8988T (cell line): ENCODE data around the gene EIF5.
"Not testable (repeated sequence)": the region's sequence is repeated elsewhere in the genome, so short reads cannot be mapped to it uniquely, and the experiment has no call there.

ENCODE experiments used
- DNase-seq: peaks from one replicate; pipeline ENCODE4 v3.0.0; 2011

EIF5 gene

DNA sequence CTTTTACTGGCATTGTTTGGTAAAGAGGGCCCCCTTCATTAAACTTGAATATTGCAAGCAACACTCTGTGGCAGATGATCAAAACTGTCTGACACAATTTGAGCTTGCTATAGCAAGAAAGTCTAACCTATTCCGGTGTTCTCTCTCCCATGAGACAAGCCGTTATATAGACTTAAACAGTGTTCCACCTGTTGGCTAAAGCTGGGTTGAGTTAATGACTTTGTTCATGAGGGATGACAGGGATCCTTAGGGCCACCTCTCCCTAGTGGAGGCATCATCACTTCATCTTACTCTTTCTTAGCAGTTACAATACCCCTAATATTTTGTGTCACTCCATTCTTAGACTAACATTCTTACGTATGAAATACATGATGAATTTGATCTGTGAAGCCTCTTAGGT is 3.8 kb downstream of the EIF5 start:
- no peak for DNase-seq

DNA sequence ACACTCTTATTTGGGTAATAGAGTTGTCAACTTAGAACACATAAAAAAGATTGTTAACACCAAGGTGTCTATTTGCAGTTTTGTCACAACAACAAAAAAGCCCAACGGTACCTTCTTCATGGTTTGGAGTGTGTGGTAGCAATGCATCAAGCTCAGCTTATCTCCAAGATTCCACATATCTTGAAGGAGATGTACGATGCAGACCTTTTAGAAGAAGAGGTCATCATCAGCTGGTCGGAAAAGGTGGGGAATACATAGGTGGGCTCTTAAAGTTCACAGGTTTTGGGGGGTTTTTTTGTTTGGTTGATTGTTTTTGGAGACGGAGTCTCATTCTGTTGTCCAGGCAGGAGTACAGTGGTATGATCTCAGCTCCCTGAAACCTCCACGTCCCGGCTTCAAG is 5.5 kb downstream of the EIF5 start:
- DNase-seq, result no peak

DNA sequence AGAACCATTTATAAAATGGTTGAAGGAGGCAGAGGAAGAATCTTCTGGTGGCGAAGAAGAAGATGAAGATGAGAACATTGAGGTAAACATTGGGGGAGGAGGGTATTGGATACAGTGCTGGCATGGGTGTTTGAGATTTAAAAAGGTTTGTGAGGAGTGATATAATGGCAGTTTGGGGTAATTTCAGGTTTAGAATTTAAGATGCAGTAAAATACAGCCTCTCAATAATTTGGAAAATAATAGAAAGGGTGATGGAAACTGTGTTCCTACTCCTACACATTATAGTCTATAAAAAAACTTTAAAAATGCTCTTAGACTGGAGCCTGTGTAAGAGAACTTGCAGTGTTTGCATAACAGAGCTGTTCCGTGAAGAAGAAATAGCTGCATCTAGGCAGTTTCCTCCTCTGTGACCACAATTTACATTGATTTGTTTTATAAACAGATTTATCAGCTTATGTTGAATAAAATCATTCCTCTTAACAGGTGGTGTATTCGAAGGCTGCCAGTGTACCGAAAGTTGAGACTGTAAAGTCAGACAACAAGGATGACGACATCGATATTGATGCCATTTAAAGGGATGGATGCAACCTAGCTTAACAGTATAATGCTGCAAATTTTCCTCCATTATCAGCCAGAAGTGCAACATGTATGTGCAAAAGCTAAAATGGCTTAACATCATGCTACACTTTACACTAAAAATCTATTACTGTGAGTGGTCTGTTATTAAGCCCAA is 6.6 kb downstream of the EIF5 start:
- DNase-seq, result no peak

DNA sequence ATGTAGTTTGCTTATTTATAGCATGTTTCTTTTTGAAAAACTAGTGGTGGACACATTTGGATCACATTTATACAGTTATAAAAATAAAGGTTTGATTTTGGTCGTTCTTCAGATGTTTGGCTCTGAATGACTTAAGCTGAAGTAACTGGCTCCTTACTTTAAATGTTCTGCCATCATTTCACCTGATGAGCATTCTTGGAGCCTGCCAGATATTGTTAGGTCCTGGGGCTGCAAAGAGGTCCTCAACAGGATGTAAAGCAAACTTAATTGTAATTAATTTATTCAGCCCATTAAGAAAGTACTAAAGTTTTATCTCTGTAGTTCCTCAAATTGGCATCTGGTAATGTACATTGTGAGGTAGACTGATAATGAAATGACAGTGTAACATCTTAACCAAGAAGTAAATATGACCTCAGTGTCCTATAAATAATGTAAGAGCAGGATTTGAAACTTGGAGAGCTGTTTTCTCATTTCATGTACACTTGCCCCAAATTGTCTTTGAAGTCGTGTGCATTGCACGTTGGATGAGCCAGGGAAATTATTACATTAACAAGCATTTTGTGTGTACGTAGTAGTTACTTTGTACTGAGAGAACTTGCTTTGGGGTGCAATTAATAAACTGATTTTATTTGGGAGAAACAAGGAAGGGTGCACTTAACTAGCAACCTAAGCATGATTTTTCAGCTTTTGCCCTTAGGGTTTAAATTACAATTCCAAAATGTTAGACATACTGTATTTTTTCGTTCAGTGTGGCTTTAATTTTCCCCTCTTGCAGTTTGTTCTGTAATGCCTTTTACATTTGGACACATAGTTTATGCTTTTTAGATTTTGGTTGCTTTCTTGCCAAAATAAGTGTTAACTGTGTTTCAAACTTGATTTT is 7.5 kb downstream of the EIF5 start:
- no peak for DNase-seq

DNA sequence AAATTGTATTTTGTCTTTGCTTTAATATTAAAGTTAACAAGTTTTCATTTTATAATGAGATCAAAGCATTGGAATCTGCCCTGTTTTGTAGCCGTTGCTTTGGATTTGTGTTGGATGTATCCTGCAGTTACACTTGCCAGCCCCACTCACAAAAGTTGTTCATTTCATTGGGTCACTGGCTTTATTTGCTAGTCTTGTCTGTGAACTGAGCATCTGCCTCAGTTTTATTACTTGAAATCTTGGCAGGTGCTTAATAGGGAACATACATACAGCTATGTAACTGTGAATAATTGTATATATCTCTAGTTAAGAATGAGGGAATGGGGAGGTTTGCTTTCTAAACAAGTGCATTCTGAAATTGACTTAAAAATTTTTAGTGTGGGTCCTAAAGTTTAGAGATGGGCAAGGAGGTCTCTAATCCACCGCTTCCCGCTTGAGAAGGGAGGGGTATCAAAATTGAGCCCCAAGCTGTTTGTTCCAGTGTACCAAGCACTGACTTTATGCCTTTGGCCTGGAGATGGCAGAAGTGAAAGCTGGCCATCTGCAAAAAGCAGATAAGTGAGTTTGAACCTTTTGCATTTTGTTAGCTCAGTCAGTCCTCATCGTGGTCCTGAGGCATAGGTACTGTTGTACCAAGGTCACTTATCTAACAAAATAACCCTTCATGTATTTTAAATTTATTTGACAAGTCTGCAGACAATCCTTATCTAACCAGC is 9.3 kb downstream of the EIF5 start:
- DNase-seq, result no peak

DNA sequence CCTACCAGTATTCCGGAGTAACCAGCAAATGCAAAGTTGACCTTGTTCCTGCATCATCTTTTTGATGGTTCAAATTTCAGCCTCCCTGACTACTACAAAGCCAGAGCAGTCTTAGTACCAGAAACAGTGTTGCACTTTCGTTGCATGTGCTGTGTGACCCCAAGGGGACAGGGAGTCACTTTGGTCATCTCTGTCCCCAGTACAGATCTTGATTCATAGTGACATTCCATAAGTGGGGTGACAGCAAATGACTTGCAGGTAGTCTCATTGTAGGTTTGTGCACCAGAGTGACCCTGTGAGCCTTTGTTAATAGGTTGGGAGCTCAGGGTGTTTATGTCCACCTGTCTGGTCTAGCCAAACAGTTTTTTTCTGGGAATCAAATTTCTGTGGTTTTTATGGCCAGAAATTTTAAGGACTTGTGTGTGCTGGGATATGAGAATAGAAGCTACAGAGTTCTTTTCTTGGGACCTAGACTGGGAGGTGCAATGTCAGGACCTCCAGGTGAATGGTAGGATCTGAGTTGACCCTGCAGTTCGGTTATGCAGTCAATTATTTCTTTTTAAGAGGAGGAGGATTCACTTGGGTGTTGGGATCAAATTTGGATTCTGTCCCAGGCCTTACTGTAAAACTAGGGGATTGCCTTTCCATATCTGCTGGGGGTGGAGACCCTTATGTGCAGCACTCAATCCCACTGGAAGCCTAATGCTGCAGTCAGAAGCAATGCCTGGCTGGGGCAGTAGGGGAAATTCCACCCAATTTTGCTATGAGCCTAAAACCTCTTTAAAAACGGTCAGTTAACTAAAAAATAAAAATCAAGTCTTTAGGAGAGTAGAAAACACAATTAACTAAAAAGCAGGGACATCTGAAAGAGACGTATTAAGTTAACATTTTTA is 10.1 kb downstream of the EIF5 start:
- DNase-seq, result no peak

DNA sequence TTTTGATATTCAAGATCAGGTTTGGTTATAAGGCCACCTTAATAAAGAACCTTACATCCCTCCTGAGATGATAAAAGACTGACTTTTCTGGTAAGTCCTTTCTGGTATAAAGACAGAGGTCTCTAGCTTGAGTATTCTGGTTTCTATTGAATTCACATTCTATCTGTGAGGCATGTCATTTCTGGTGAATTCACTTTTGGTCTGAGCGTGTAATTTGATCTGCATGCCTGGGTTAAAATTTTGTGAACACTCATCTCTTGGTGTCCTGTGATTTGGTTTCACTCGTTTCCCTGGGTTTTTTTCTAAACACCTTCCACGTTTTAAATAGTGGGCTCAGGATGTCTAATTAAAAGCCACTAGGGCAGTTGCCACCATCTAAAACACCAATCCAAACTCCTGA is 12.2 kb downstream of the EIF5 start:
- DNase-seq, result no peak

DNA sequence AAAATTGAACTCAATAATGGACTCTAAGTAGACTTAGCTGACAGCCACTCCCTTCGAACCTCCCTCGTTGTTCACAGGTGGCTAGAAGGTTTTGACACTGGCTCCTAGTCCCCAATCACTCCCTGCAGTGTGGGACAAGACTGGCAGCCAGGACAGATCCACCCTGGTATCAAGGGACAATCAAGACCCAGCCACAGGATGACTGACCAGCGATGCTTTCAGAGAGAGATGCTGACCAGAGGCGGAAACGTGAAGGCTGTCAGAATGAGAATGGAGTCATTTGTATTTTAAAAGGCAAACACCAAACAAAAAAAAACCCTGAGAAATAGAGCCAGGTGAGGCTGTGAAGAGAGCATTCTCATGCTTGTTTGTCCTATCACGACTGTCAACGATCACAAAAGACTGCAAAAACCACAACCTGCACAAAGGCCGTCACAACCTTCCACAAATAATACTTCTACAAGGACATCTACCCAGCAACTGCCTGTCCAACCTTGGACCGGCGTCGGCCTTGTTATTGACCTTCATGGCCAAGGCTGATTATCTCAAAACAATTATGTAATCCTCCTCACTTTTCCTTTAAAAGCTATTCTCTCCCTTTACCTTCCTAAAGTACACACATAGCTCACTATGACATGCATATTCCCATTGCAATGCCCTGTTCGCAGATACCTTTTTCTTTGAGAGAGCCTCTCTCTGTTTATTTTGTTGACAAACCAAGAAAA is 13.2 kb downstream of the EIF5 start:
- DNase-seq, result no peak

DNA sequence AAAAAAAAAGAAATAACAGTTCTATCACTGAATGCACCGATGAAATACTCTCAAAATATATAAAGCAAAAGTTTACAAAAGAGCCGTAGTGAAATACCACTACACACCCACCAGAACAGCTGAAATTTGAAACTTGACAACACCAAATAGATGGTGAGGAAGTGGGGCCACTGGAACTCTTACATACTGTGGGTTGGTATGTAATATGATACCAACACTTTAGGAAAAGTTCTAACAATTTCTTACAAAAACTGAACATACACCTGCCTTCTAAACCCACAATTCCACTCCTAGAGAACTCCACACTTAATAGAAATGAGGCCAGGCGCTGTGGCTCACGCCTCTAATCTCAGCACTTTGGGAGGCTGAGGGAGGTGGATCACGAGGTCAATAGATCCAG is 14.1 kb downstream of the EIF5 start:
- DNase-seq, result no peak

DNA sequence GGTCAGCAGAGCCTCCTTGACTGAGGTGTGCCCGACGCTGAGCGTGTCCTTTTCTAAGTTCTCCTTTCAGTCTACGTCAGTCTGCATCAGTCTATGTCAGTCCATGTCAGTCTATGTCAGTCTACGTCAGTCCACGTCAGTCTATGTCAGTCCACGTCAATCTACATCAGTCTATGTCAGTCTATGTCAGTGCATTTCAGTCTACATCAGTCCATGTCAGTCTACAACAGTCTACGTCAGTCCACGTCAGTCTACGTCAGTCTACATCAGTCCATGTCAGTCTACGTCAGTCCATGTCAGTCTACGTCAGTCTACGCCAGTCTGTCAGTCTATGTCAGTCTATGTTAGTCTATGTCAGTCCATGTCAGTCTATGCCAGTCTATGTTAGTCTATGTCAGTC is 15.9 kb downstream of the EIF5 start:
- DNase-seq, result no peak

DNA sequence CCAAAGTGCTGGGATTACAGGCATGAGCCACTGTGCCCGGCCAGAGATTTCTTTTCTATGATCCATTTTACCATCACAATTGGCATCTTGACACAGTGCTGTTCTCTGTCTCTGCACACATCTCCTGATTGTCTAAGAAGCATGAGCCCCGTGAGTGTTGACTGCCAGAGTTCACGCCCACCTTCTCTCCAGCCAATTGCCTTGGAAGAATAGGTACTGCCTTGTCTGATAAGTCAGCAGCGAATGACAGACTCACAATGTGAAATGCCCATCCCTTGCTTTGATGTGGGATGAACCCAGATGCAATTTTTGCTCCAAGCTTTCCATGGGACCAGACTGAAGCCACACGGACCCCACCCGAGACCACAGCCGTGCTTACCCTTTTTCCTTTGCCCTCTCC is 19.3 kb downstream of the EIF5 start:
- no peak for DNase-seq

DNA sequence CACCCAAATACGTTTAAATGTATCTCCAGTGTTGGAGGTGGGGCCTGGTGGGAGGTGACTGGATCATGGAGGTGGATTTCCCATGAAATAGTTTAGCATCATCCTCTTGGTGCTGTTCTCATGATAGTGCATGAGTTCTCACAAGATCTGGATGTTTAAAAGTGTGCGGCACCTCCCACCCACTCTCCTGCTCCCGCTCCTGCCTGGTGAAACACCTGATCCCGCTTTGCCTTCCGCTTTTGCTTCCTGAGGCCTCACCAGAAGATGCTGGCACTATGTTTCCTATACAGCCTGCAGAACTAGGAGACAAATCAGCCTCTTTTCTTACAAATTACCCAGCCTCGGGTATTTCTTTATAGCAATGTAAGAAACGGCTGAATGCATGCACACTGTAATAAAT is 20.1 kb downstream of the EIF5 start:
- no peak for DNase-seq

DNA sequence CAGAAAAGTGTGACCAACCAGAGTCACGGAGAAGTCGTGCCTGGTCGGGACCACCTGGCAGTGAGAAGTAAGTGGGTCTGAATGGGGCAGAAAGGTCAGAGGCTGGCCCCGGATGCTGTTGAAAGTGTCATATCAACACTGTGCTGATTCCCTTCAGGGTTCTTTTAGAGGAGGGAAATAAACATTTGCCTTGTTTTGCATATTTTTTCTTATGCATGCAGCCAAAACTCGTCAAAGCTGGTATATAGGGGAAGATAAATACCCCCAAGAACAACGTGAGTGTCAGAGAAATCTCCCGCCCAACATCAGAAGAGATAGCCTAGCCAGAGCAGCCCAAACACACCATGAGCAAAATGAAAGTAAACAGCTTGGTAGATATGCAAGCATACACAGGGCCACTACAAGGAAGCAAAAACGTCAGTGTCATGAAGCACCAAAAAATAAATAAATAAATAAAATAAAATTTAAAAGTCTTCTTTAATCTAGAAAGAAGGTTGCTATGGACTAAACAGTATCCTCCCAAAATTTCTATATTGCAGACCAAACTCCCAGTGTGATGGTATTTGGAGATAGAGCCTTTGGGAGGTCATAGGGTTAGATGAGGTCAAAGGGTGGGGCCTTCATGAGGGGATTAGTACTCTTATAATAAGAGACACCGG is 22.1 kb downstream of the EIF5 start:
- no peak for DNase-seq

DNA sequence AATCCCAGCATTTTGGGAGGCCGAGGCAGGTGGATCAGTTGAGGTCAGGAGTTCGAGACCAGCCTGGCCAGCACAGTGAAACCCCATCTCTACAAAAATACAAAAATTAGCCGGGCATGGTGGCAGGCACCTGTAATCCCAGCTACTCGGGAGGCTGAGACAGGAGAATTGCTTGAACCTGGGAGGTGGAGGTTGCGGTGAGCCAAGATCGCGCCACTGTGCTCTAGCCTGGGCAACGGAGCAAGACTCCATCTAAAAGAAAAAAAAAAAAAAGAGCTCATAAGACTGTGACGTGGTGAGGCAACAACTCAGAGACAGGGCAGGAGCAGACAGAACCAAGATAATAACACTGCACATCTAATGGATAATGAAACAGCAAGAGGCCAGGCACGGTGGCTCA is 23.5 kb downstream of the EIF5 start:
- not testable (repeated sequence) for DNase-seq

DNA sequence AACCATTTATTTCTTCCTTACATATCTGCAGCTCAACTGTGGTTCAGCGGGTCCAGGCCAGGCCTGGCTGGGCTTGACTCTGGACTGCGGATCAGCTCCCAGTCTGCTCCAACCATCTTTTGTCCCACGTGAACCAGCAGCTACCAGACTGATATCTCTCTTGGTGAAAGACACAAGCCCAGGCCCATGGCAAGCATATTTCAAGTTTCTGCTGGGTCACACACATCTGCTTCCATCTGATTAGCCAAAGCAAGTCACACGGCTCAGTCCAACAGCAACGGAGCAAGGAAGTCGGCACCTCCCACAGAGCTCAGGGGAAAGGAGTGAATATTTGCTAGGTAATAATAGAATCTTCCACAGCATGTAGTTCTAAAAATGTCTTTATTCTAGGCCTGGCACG is 26.5 kb downstream of the EIF5 start:
- no peak for DNase-seq

DNA sequence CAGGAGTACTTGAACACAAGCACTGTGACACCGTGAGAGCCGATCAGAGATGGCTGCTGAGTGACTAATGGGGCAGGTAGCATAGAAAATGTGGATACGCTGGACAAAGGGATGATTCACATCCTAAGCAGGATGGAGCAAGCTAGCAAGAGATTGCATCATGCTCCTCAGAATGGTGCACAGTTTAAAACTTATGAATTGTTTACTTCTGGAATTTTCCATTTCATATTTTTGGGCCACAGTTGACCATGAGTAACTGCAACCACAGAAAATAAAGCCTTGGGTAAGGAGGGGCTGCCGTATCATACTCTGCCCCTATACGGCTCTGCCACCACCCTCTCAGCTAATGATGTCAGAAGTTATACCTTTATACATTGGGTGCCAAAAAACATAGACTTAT is 27.8 kb downstream of the EIF5 start:
- DNase-seq, result no peak

DNA sequence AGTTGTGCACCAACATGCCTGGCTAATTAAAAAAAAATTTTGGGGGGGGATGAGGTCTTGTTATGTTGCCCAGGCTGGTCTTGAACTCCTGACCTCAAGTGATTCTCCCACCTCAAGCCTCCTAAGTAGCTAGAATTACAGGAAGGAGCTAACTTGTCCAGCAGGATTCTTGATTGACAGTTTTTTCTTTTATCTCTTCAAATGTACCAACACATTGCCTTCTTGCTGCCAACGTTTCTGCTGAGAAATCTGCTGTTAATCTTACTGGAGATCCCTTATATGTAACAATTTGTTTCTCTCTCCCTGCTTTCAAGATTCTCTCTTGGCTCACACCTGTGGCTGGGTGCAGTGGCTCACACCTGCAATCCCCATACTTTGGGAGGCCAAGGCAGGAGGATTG is 28.7 kb downstream of the EIF5 start:
- no peak for DNase-seq

DNA sequence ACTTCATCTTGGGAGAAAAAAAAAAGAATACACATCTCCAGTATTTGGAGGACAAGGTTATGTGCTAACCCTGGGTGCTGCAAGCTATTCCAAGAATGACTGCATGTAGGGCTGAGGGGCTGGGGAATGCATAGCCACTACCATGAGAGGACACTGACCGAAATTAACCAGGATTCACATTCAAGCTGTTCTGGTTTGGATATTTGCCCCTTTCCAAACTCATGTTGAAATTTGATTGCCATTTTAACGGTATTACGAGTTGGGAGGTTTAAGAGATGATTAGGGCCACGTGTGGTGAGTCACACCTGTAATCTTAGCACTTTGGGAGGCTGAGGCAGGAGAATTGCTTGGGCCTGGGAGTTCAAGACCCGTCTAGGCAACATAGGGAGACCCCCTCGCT is 32.7 kb downstream of the EIF5 start:
- DNase-seq, result no peak

DNA sequence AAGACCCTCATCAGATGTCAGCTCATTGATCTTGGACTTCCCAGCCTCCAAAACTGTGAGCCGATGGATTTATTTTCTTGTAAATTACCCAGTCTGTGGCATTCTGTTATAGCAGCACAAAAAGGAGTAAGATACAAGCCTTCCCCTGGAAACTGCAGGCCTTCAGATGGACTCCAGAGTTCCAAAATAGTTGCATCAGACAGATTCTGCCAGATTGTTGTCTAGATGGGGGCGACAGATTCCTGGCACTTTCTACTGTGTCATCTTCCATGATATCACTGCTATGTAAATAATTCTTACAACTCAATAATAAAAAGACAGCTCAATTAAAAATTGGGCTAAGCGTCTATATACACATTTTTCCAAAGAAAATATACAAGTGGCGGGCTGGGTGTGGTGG is 34.0 kb downstream of the EIF5 start:
- no peak for DNase-seq

DNA sequence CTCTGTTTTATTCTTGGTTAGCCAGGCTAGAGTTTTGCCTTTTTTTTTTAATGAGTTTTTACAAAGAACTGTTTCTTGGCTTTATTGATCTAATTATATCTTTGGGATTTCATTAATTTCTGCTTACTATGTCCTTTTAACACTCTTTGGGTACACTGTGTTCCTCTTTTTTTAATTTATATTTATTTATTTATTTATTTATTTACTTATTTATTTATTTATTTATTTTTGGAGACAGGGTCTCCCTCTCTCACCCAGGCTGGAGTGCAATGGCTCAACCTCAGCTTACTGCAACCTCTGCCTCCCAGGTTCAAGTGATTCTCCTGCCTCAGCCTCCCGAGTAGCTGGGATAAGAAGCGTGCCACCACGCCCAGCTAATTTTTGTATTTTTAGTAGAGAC is 36.0 kb downstream of the EIF5 start:
- DNase-seq, result no peak

DNA sequence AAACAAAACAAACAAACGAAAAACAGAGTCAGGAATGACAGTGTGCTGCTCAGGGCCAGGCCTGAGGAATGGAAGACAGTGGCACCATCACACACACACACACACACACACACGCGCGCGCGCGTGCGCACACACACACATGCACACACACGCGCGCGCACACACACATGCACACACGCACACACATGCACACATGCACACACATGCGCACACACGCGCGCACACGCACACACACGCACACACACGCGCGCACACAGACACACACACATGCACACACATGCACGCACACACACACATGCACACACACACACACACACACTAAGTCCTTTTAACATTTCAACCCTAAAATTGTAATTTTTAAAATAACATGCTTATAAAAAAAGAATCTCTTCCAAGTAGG is 38.0 kb downstream of the EIF5 start:
- DNase-seq, result no peak
